ENCODE measurements around the gene RFX7. TPM values are rescaled to one million over a fixed set of nuclear protein-coding genes. Genes with fewer than 3 reads are reported as not detected.

RFX7 gene
- total RNA-seq, 1 experiment from 2014 or later = 34.4 TPM

DNA sequence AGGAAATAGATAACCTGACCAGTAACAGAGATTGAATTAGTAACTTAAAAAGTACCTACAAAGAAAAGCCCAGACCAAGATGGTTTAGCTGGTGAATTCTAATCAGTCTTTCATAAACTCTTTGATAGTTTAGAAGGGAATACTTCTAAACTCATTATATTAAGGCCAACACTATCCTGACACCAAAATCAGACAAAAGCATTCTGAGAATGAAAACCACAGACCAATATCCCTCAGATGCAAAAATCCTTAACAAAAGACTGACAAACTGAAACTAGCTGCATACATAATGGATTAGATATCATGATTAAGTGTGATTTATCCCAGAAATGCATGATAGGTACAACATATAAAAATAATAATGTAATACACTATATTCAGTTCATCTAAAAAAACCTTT lies 115.6 kb downstream of the RFX7 start:
- TF ChIP-seq, protein P1, sequence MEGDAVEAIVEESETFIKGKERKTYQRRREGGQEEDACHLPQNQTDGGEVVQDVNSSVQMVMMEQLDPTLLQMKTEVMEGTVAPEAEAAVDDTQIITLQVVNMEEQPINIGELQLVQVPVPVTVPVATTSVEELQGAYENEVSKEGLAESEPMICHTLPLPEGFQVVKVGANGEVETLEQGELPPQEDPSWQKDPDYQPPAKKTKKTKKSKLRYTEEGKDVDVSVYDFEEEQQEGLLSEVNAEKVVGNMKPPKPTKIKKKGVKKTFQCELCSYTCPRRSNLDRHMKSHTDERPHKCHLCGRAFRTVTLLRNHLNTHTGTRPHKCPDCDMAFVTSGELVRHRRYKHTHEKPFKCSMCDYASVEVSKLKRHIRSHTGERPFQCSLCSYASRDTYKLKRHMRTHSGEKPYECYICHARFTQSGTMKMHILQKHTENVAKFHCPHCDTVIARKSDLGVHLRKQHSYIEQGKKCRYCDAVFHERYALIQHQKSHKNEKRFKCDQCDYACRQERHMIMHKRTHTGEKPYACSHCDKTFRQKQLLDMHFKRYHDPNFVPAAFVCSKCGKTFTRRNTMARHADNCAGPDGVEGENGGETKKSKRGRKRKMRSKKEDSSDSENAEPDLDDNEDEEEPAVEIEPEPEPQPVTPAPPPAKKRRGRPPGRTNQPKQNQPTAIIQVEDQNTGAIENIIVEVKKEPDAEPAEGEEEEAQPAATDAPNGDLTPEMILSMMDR (conservative IDR thresholded peaks at IDR 0.05; ENCODE audit: low read depth, low read length) = no peak
- no peak for TF ChIP-seq EZH2 (IDR thresholded peaks at IDR 0.05; ENCODE audit: borderline replicate concordance, low read depth, low read length, poor library complexity, severe bottlenecking)
- POLR2A ChIA-PET (ENCODE audit: low non-redundant PET) = no interaction called here
- Histone ChIP-seq H3K9me3 (ENCODE audit: low read depth, low read length, poor library complexity, severe bottlenecking) (peaks cover 21% of the 10 kb centered on the region), H3K27me3 (replicated peaks; ENCODE audit: insufficient read depth, low read depth, low read length, poor library complexity) (no peaks in the 10 kb centered on the region), H3K4me3 (ENCODE audit: low read depth, low read length, poor library complexity, severe bottlenecking) (no peak overlapping the region), H3K36me3 (ENCODE audit: insufficient read depth, low read length, poor library complexity, severe bottlenecking) (peaks cover 17% of the 10 kb centered on the region), H3K4me1 (ENCODE audit: insufficient read depth, low read length, poor library complexity, severe bottlenecking) (no peaks in the 10 kb centered on the region), H3K27ac (ENCODE audit: low read depth, low read length, poor library complexity, severe bottlenecking) (no peak overlapping the region)
- CTCF ChIA-PET = no interaction called here
- BruUV-seq (replicated peaks) = no TSS peak
- intact Hi-C loops (cut with micrococcal nuclease; ENCODE audit: unreplicated experiment) = no loop called here
- DNase-seq (ENCODE audit: low spot score) = no peak

DNA sequence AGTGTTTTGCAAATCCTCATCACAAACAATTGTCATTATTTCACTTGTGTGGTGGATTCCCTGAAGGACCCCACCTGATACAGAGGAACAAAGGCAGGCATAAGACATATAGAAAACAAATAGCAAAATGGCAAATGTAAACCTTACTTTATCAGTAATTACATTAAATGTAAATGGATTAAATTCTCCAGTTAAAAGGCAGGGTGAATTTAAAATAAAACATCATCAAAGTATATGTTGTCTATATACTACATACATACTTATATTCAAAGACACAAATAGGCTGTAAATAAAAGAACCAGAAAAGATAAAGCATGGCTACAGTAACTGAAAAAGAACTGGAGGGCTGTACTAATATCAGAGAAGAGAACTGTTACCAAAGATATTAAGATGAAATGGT lies 117.3 kb downstream of the RFX7 start:
- CTCF ChIA-PET = no interaction called here
- no peak overlapping the region for H3K27ac ChIP-seq (ENCODE audit: low read depth, low read length, poor library complexity, severe bottlenecking)
- H3K4me3 ChIP-seq (ENCODE audit: low read depth, low read length, poor library complexity, severe bottlenecking) = no peak overlapping the region
- peaks cover 17% of the 10 kb centered on the region for H3K36me3 ChIP-seq (ENCODE audit: insufficient read depth, low read length, poor library complexity, severe bottlenecking)
- intact Hi-C loops (cut with micrococcal nuclease; ENCODE audit: unreplicated experiment) = no loop called here
- no peak for TF ChIP-seq EZH2 (IDR thresholded peaks at IDR 0.05; ENCODE audit: borderline replicate concordance, low read depth, low read length, poor library complexity, severe bottlenecking)
- TF ChIP-seq, protein P1 (conservative IDR thresholded peaks at IDR 0.05; ENCODE audit: low read depth, low read length) = no peak
- no peak for DNase-seq (ENCODE audit: low spot score)
- POLR2A ChIA-PET (ENCODE audit: low non-redundant PET) = no interaction called here
- H3K4me1 ChIP-seq (ENCODE audit: insufficient read depth, low read length, poor library complexity, severe bottlenecking) = no peaks in the 10 kb centered on the region
- no TSS peak for BruUV-seq (replicated peaks)
- no peaks in the 10 kb centered on the region for H3K27me3 ChIP-seq (replicated peaks; ENCODE audit: insufficient read depth, low read depth, low read length, poor library complexity)
- H3K9me3 ChIP-seq (ENCODE audit: low read depth, low read length, poor library complexity, severe bottlenecking) = peaks cover 21% of the 10 kb centered on the region

- Histone ChIP-seq H3K4me3 (ENCODE audit: low read depth, low read length, poor library complexity, severe bottlenecking) (no peak overlapping the region), H3K4me1 (ENCODE audit: insufficient read depth, low read length, poor library complexity, severe bottlenecking) (no peaks in the 10 kb centered on the region), H3K27me3 (replicated peaks; ENCODE audit: insufficient read depth, low read depth, low read length, poor library complexity) (no peaks in the 10 kb centered on the region), H3K9me3 (ENCODE audit: low read depth, low read length, poor library complexity, severe bottlenecking) (peaks cover 22% of the 10 kb centered on the region), H3K36me3 (ENCODE audit: insufficient read depth, low read length, poor library complexity, severe bottlenecking) (peaks cover 14% of the 10 kb centered on the region), H3K27ac (ENCODE audit: low read depth, low read length, poor library complexity, severe bottlenecking) (no peak overlapping the region)
- POLR2A ChIA-PET (ENCODE audit: low non-redundant PET) = no interaction called here
- intact Hi-C loops (cut with micrococcal nuclease; ENCODE audit: unreplicated experiment) = no loop called here
- CTCF ChIA-PET = no interaction called here
- BruUV-seq (replicated peaks) = no TSS peak
- DNase-seq (ENCODE audit: low spot score) = no peak
- TF ChIP-seq, protein P1 (conservative IDR thresholded peaks at IDR 0.05; ENCODE audit: low read depth, low read length) = no peak
- no peak for TF ChIP-seq EZH2 (IDR thresholded peaks at IDR 0.05; ENCODE audit: borderline replicate concordance, low read depth, low read length, poor library complexity, severe bottlenecking)
Observed at GRCh38 chr15:56124391-56124790, 119.3 kb downstream of the RFX7 start.
